ENCODE data around the gene PKDCC. TPM values are rescaled to one million over a fixed set of nuclear protein-coding genes. Genes with fewer than 3 reads are reported as not detected.
"Not testable (repeated sequence)": the region's sequence is repeated elsewhere in the genome, so short reads cannot be mapped to it uniquely, and the experiment has no call there.

Gene PKDCC
- total and polyA plus RNA-seq, 2 experiments from 2014 or later: 1.2 to 9.9 TPM

- Histone ChIP-seq H3K9me2 (ENCODE audit: insufficient read depth) (no peaks in the 10 kb centered on the region), H4K20me1 (ENCODE audit: insufficient read depth) (no peaks in the 10 kb centered on the region), H3K27ac (no peak overlapping the region), H2AFZ (no peak overlapping the region), H3K36me3 (ENCODE audit: low read depth) (no peaks in the 10 kb centered on the region), H3K79me2 (ENCODE audit: insufficient read depth) (no peaks in the 10 kb centered on the region), H3F3A (ENCODE audit: insufficient read depth) (peaks cover 10% of the 10 kb centered on the region; the same call in 1 of the 2 replicates), H3K9me3 (ENCODE audit: low read depth) (no peaks in the 10 kb centered on the region), H3K27me3 (replicated peaks; ENCODE audit: insufficient read depth) (no peaks in the 10 kb centered on the region), H3K4me2 (ENCODE audit: unreplicated experiment) (no peak overlapping the region), H3K9ac (no peak overlapping the region), H3K4me1 (ENCODE audit: insufficient read depth) (no peaks in the 10 kb centered on the region), H3K4me3 (no peak overlapping the region)
- WGBS, 2 experiments (ENCODE audit: low coverage in 1 of 2, low lambda C conversion rate in 2 of 2, missing lambda C conversion rate in 2 of 2): 72 to 75% methylated on average over 8 to 14 of the region's 14 CpGs
- TF ChIP-seq EZH2phosphoT487 (IDR thresholded peaks at IDR 0.05; ENCODE audit: insufficient read depth, low read depth): no peak
- TF ChIP-seq EZH2 (IDR thresholded peaks at IDR 0.05; ENCODE audit: insufficient read depth, poor library complexity, severe bottlenecking): no peak
- no peak for DNase-seq
- in situ Hi-C loops (cut with MboI): no loop called here
Measured at GRCh38 chr2:42060718-42061619, 13.1 kb downstream of the PKDCC start.

- TF ChIP-seq EZH2phosphoT487 (IDR thresholded peaks at IDR 0.05; ENCODE audit: insufficient read depth, low read depth) (no peak), EZH2 (IDR thresholded peaks at IDR 0.05; ENCODE audit: insufficient read depth, poor library complexity, severe bottlenecking) (no peak)
- H3K4me3 ChIP-seq: no peak overlapping the region
- H3K27ac ChIP-seq: no peak overlapping the region
- H3K9me3 ChIP-seq (ENCODE audit: low read depth): no peaks in the 10 kb centered on the region
- H3F3A ChIP-seq (ENCODE audit: insufficient read depth): peaks cover 10% of the 10 kb centered on the region; the same call in 1 of the 2 replicates
- no peaks in the 10 kb centered on the region for H3K9me2 ChIP-seq (ENCODE audit: insufficient read depth)
- H3K79me2 ChIP-seq (ENCODE audit: insufficient read depth): no peaks in the 10 kb centered on the region
- H3K4me2 ChIP-seq (ENCODE audit: unreplicated experiment): no peak overlapping the region
- H3K9ac ChIP-seq: no peak overlapping the region
- in situ Hi-C loops (cut with MboI): no loop called here
- DNase-seq: no peak
- H3K36me3 ChIP-seq (ENCODE audit: low read depth): no peaks in the 10 kb centered on the region
- WGBS, 2 experiments (ENCODE audit: low coverage in 1 of 2, low lambda C conversion rate in 2 of 2, missing lambda C conversion rate in 2 of 2): 59 to 71% methylated on average over 1 of the region's 1 CpG
- no peaks in the 10 kb centered on the region for H3K27me3 ChIP-seq (replicated peaks; ENCODE audit: insufficient read depth)
- H2AFZ ChIP-seq: no peak overlapping the region
- no peaks in the 10 kb centered on the region for H4K20me1 ChIP-seq (ENCODE audit: insufficient read depth)
- no peaks in the 10 kb centered on the region for H3K4me1 ChIP-seq (ENCODE audit: insufficient read depth)
Measured at GRCh38 chr2:42061839-42062238, 14.0 kb downstream of the PKDCC start.

GRCh38 chr2:42063431-42064171 lies 15.8 kb downstream of the PKDCC start:
- Histone ChIP-seq H2AFZ (no peak overlapping the region), H3K4me3 (no peak overlapping the region), H3K27ac (no peak overlapping the region), H3K27me3 (replicated peaks; ENCODE audit: insufficient read depth) (no peaks in the 10 kb centered on the region; the same call in 1 of the 2 replicates), H3K9me3 (ENCODE audit: low read depth) (no peaks in the 10 kb centered on the region), H4K20me1 (ENCODE audit: insufficient read depth) (no peaks in the 10 kb centered on the region), H3K9ac (no peak overlapping the region), H3K9me2 (ENCODE audit: insufficient read depth) (no peaks in the 10 kb centered on the region), H3F3A (ENCODE audit: insufficient read depth) (peaks cover 10% of the 10 kb centered on the region; the same call in 1 of the 2 replicates), H3K36me3 (ENCODE audit: low read depth) (no peaks in the 10 kb centered on the region), H3K79me2 (ENCODE audit: insufficient read depth) (no peaks in the 10 kb centered on the region), H3K4me1 (ENCODE audit: insufficient read depth) (no peaks in the 10 kb centered on the region), H3K4me2 (ENCODE audit: unreplicated experiment) (no peak overlapping the region)
- 71 to 83% methylated on average over 5 of the region's 5 CpGs for WGBS, 2 experiments (ENCODE audit: low coverage in 1 of 2, low lambda C conversion rate in 2 of 2, missing lambda C conversion rate in 2 of 2)
- TF ChIP-seq EZH2 (IDR thresholded peaks at IDR 0.05; ENCODE audit: insufficient read depth, poor library complexity, severe bottlenecking) (no peak), EZH2phosphoT487 (IDR thresholded peaks at IDR 0.05; ENCODE audit: insufficient read depth, low read depth) (no peak)
- peak; percentile 67 for DNase-seq
- in situ Hi-C loops (cut with MboI): no loop called here

GRCh38 chr2:42064417-42064942 lies 16.7 kb downstream of the PKDCC start:
- no peak overlapping the region for H3K9ac ChIP-seq
- no peaks in the 10 kb centered on the region for H3K4me1 ChIP-seq (ENCODE audit: insufficient read depth)
- H3K27ac ChIP-seq: no peak overlapping the region
- WGBS, 2 experiments (ENCODE audit: low coverage in 1 of 2, low lambda C conversion rate in 2 of 2, missing lambda C conversion rate in 2 of 2): 64 to 68% methylated on average over 8 of the region's 8 CpGs
- H3F3A ChIP-seq (ENCODE audit: insufficient read depth): peaks cover 10% of the 10 kb centered on the region; the same call in 1 of the 2 replicates
- H3K4me2 ChIP-seq (ENCODE audit: unreplicated experiment): no peak overlapping the region
- no peaks in the 10 kb centered on the region for H3K79me2 ChIP-seq (ENCODE audit: insufficient read depth)
- no peaks in the 10 kb centered on the region for H3K9me3 ChIP-seq (ENCODE audit: low read depth)
- TF ChIP-seq EZH2phosphoT487 (IDR thresholded peaks at IDR 0.05; ENCODE audit: insufficient read depth, low read depth) (no peak), EZH2 (IDR thresholded peaks at IDR 0.05; ENCODE audit: insufficient read depth, poor library complexity, severe bottlenecking) (no peak)
- no peaks in the 10 kb centered on the region for H3K36me3 ChIP-seq (ENCODE audit: low read depth)
- in situ Hi-C loops (cut with MboI): no loop called here
- no peaks in the 10 kb centered on the region for H4K20me1 ChIP-seq (ENCODE audit: insufficient read depth)
- DNase-seq: no peak
- H3K4me3 ChIP-seq: no peak overlapping the region
- H3K9me2 ChIP-seq (ENCODE audit: insufficient read depth): no peaks in the 10 kb centered on the region
- no peaks in the 10 kb centered on the region; the same call in 1 of the 2 replicates for H3K27me3 ChIP-seq (replicated peaks; ENCODE audit: insufficient read depth)
- H2AFZ ChIP-seq: no peak overlapping the region

GRCh38 chr2:42065753-42066152 lies 17.9 kb downstream of the PKDCC start:
- 70 to 84% methylated on average over 5 of the region's 5 CpGs for WGBS, 2 experiments (ENCODE audit: low coverage in 1 of 2, low lambda C conversion rate in 2 of 2, missing lambda C conversion rate in 2 of 2)
- in situ Hi-C loops (cut with MboI); H3K4me3 ChIP-seq: not testable (repeated sequence)

GRCh38 chr2:42067001-42067400 lies 19.2 kb downstream of the PKDCC start:
- H3K27ac ChIP-seq; H3K9ac ChIP-seq; H3F3A ChIP-seq (ENCODE audit: insufficient read depth); H3K36me3 ChIP-seq (ENCODE audit: low read depth); H3K9me3 ChIP-seq (ENCODE audit: low read depth); H3K4me2 ChIP-seq (ENCODE audit: unreplicated experiment); H3K79me2 ChIP-seq (ENCODE audit: insufficient read depth); H4K20me1 ChIP-seq (ENCODE audit: insufficient read depth); DNase-seq; in situ Hi-C loops (cut with MboI); H2AFZ ChIP-seq; H3K9me2 ChIP-seq (ENCODE audit: insufficient read depth); H3K4me1 ChIP-seq (ENCODE audit: insufficient read depth); H3K27me3 ChIP-seq (replicated peaks; ENCODE audit: insufficient read depth); H3K4me3 ChIP-seq: not testable (repeated sequence)
- 78 to 79% methylated on average over 9 of the region's 9 CpGs for WGBS, 2 experiments (ENCODE audit: low coverage in 1 of 2, low lambda C conversion rate in 2 of 2, missing lambda C conversion rate in 2 of 2)

More at GRCh38 chr2:42065753-42066152, 17.9 kb downstream of the PKDCC start:
- H3K4me2 ChIP-seq (ENCODE audit: unreplicated experiment); H3K36me3 ChIP-seq (ENCODE audit: low read depth); H2AFZ ChIP-seq; H3K9ac ChIP-seq; H3K79me2 ChIP-seq (ENCODE audit: insufficient read depth); DNase-seq; H3K9me2 ChIP-seq (ENCODE audit: insufficient read depth); H3F3A ChIP-seq (ENCODE audit: insufficient read depth); H3K27ac ChIP-seq; H3K9me3 ChIP-seq (ENCODE audit: low read depth); H4K20me1 ChIP-seq (ENCODE audit: insufficient read depth); H3K4me1 ChIP-seq (ENCODE audit: insufficient read depth); H3K27me3 ChIP-seq (replicated peaks; ENCODE audit: insufficient read depth): not testable (repeated sequence)
